Stimulated activated CD8-positive, alpha-beta memory T cell treated with anti-CD3 and anti-CD28 coated beads, Interleukin-2, amount 100 ng/mL, for 1 hour (primary cell): ENCODE data around the gene ARMH2.

Experiments
- DNase-seq, 2 donors: peaks; one replicate each; pipeline ENCODE4 v3.0.0-alpha.2; 2020; ENCODE audit warnings: low read depth in 2 of 2

ARMH2 gene

GRCh38 chr6:24798740-24799540 lies at the start of gene ARMH2:
Gene ARMH2, minus strand, starts transcription at chr6:24798917. Its CDS starts 60 bp downstream, at chr6:24798857.
- DNase-seq = no peak

GRCh38 chr6:24848461-24848860 lies 49.7 kb upstream of the ARMH2 start:
- no peak for DNase-seq

GRCh38 chr6:24847402-24847801 lies 48.7 kb upstream of the ARMH2 start:
- no peak for DNase-seq

GRCh38 chr6:24845578-24845977 lies 46.9 kb upstream of the ARMH2 start:
- no peak for DNase-seq

- DNase-seq = no peak
These were observed 46.2 kb upstream of the ARMH2 start for GRCh38 chr6:24844903-24845302.

- no peak for DNase-seq
These were observed 45.3 kb upstream of the ARMH2 start for GRCh38 chr6:24844061-24844460.

GRCh38 chr6:24840187-24840586 lies 41.5 kb upstream of the ARMH2 start:
- DNase-seq = no peak

GRCh38 chr6:24838994-24839393 lies 40.3 kb upstream of the ARMH2 start:
- DNase-seq = no peak

GRCh38 chr6:24838081-24838480 lies 39.4 kb upstream of the ARMH2 start:
- no peak for DNase-seq

GRCh38 chr6:24836109-24836508 lies 37.4 kb upstream of the ARMH2 start:
- no peak for DNase-seq

GRCh38 chr6:24833711-24834386 lies 35.1 kb upstream of the ARMH2 start:
- DNase-seq = no peak

GRCh38 chr6:24832794-24833193 lies 34.1 kb upstream of the ARMH2 start:
- no peak for DNase-seq

GRCh38 chr6:24831771-24832716 lies 33.3 kb upstream of the ARMH2 start:
- no peak for DNase-seq

- no peak for DNase-seq
These were observed 30.9 kb upstream of the ARMH2 start for GRCh38 chr6:24829657-24830056.

GRCh38 chr6:24827970-24828369 lies 29.3 kb upstream of the ARMH2 start:
- no peak for DNase-seq

- no peak for DNase-seq
These were observed 28.4 kb upstream of the ARMH2 start for GRCh38 chr6:24827162-24827561.

GRCh38 chr6:24825130-24825630 lies 26.5 kb upstream of the ARMH2 start:
- DNase-seq = no peak

- DNase-seq = no peak
These were observed 25.6 kb upstream of the ARMH2 start for GRCh38 chr6:24824142-24824938.

- DNase-seq = no peak
These were observed 24.5 kb upstream of the ARMH2 start for GRCh38 chr6:24823185-24823584.

GRCh38 chr6:24822696-24823095 lies 24.0 kb upstream of the ARMH2 start:
- DNase-seq = no peak

- DNase-seq = no peak
These were observed 23.2 kb upstream of the ARMH2 start for GRCh38 chr6:24821860-24822444.
